Stimulated activated CD4-positive, alpha-beta T cell treated with anti-CD3 and anti-CD28 coated beads, Interleukin-15, amount 100 ng/mL, for 1 hour (primary cell): ENCODE measurements around the gene C20orf204.

Experiments
- DNase-seq, 2 donors: peaks; one replicate each; pipeline ENCODE4 v3.0.0-alpha.2; 2020; ENCODE audit warnings: low read depth in 1 of 2, low spot score in 1 of 2

C20orf204 gene

DNA sequence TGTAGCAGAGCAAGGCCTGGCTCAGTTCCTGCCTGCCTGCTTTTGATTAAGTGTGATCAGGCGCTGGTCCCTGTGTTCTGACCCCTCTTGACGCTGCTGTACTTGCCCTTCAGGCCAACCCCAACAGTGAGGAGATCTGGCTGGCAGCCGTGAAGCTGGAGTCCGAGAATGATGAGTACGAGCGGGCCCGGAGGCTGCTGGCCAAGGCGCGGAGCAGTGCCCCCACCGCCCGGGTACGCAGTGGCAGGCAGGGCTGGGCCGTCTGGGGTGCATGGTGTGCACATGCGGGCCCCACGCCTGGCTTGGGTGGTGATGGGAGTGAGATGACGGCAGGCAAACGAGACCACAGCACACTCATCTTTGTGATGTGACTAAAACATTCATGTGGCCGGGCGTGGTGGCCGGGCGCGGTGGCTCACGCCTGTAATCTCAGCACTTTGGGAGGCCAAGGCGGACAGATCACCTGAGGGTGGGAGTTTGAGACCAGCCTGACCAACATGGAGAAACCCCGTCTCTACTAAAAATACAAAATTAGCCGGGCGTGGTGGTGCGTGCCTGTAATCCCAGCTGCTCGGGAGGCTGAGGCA, 10.1 kb upstream of the C20orf204 start:
- DNase-seq, result no peak

GRCh38 chr20:64027981-64028685, 7.8 kb upstream of the C20orf204 start:
- DNase-seq, result no peak

GRCh38 chr20:64029293-64030117, 6.5 kb upstream of the C20orf204 start:
- DNase-seq, result no peak

DNA sequence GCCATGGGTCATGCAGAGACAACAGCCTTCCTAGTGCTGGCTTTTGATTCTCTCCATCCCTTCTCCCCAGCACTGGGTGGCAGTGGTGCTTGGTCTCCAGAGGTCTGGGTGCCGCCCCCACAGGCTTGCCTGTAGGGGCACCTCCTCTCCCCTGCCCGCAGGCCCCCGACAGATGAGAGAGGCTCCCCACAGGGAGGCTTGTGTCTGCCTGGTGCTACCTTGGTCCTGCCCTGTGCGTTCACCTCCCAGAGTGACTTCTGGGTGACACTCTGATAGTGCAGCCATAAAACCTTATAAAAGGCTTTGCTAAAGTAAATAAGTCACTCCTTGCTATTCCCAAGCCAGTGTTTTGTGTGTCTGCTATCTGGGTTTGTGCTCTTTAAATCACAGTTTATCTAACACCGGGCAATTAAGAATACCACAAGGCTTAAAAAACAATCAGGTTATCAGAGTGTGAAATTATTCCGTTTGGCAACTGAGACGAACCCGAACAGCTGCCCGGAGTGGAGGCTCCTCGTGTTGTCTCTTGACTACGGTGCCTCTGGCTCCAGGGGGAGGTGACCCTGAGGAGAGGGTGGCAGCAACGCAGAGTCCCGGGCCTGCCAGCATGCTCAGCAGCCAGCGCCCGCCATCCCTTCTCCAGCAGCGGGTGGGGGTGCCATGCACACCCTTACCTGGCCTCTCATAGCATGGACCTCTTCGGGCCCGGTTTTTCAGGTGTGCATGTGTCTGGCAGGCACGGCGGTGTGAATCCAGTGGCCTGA, 5.4 kb upstream of the C20orf204 start:
- DNase-seq, result no peak

DNA sequence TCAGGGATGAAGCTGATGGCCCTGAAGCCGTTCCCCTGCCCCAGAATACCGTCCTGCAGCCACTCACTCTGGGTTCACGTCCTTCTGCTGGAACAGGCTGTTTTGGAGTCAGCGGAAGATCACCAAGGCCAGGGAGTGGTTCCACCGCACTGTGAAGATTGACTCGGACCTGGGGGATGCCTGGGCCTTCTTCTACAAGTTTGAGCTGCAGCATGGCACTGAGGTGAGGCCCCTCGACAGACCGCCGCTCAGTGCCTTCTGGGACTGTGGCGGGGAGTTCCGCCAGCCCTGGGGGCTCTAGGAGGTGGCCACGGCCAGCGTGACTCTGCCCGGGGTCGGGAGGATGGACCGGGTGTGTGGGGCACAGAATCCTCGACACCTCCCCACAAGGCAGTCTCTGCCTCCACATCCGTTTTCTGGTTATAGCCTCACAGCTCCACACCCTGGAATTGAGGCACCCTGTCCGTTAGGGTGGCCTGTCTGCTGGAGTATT, 4.1 kb upstream of the C20orf204 start:
- no peak for DNase-seq

GRCh38 chr20:64032706-64033624, 3.0 kb upstream of the C20orf204 start:
- DNase-seq, result no peak

- no peak for DNase-seq
Measured at GRCh38 chr20:64033981-64034493, 1.9 kb upstream of the C20orf204 start.

DNA sequence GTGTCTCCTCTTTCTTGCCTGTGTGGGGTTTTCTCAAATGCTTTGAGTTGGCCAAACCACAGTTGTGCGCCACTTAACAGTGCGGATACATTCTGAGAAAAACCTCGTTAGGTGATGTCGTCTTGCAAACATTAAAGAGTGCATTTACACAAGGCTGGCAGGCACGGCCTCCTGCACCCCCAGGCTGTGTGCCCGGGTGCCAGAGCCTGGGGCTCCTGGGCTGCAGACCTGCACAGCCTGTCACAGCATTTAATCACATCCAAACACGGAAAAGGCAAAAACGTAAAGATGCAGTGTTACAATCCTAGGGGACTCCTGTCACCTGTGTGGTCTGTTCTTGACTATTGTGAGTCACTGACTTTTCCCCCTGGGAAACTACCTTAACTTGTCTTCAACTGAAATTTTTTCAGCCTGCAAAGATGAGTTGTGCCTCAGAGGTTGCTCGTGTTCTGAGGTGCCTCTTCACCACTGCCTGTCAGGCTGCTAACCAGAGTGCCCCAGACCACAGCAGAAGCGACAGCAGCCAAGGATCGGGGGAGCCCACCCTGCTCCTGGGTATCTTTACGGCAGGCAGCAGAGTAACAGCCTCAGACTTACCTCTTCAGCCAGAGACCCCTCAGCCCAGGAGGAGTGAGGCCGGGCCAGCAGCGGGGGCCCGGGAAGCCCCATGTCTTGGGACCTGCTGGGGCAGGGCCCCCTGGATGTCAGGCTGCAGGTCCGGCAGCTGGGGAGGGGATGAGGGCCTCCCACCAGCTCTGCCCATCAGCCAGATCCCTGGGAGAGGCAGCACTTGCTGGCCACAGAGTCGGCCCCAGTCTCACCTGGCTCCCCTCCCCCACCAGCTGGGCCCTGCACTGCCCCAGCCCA, 683 bp upstream of the C20orf204 start:
- DNase-seq, result peak in 1 of 2 donors; percentile 17

GRCh38 chr20:64036346-64037198, 590 bp downstream of the C20orf204 start:
- DNase-seq, result no peak

GRCh38 chr20:64037199-64037497, 1.2 kb downstream of the C20orf204 start:
- DNase-seq, result no peak

- DNase-seq, result no peak
Measured at GRCh38 chr20:64037498-64038213, 1.7 kb downstream of the C20orf204 start.

GRCh38 chr20:64038224-64038564, 2.2 kb downstream of the C20orf204 start:
- DNase-seq, result no peak

GRCh38 chr20:64038565-64039292, 2.7 kb downstream of the C20orf204 start:
- peak; percentile 60 to 71 for DNase-seq

DNA sequence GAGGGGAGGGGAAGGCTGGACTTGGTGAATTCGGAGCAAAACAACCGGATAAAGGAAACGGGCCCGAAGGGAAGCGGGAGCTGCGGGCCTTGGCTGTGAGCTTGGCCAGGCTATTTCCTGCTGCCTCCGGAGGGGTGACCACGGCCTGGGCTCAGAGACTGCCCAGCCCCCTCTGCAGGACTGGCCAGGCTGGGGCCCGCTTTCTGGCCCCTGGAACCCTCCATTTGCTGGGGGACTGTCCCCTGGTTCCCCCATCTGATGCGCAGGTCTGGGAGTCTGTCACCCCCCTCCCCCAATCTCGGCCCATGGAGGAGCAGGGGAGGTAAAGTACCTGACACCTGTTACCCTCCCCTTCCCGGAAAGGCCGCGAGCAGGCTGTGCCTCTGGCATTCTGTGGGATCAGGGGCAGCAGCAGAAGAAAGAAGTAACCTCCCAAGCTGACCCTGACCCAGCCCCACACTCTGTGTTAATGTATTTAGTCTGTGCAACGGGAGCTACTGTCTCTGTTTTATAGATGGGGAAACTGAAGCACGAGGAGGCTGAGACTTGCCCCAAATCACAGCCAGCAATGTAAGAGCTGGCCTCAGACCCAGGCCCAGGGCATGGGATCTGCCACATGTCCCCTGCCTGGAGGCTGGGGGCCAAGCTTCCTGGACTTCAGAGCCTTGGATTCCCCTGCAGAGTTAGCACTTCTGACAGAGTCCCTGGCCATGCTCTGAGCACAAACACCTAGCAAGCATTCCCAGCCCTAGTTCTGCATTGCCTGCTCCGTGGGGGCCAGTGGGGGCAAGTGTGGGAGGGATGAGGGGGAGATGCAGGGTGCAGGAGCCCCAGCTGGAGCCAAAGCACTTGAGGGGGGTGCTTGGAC, 3.5 kb downstream of the C20orf204 start:
- no peak for DNase-seq

DNA sequence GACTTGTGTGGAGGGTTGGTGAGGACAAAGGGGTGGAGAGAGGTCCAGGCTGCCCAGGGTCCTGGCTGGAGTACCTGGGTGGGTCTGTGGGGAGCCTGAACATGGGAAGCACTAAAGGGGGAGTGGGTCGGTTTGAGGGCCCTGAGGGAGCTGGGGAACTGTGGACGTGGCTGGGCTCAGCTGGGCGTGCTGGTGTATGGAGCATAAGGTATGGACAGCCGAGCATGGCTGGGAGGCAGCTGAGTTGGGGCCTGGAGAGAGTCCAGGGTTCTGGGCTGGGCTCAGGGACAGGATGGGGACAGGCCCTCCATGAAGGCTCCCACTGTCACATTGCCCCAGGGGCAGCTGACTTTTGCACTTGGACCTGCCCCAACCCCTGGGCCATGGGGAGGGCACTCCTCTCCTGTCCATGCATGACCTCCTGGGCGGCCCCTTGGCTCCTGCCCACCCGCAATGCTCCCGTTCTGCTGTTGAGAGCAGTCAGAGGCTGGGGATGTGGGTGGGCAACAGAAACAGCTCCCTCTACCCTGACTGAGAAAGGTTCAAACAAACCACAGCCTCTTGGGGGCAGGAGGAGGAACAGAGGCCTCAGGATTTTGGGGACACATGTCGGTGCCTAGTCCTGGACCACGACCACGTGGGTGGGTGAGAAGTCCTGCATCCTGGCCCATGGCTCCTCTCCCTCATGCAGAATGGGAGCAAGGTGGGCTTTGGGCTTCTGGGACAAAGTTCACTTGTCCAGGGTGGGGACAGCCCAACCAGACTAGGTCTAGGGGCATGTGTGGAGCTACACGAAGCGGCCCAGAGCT, 4.5 kb downstream of the C20orf204 start:
- no peak for DNase-seq
